Memory B cell (primary cell): ENCODE measurements around the gene LY9.

Experiments used
- ATAC-seq: fragments of 150-1000 bp; cut with Tn5 transposase; 2 replicates; pipeline ENCODE4 v1.10.0; 2021; ENCODE audit warnings: low read depth, mild to moderate bottlenecking, moderate library complexity
- DNase-seq, 2 donors: peaks; one replicate each; pipeline ENCODE4 v3.0.0; 2022; ENCODE audit warnings: low spot score in 2 of 2
- H3K27ac Mint-ChIP-seq: one replicate; pipeline ENCODE4 v1.8.0; 2022; ENCODE audit warnings: mild to moderate bottlenecking, moderate library complexity, mixed read lengths
- H3K27me3 Mint-ChIP-seq: one replicate; pipeline ENCODE4 v1.8.0; 2022; ENCODE audit warnings: mixed read lengths
- H3K36me3 Mint-ChIP-seq: one replicate; pipeline ENCODE4 v1.8.0; 2022; ENCODE audit warnings: mild to moderate bottlenecking, mixed read lengths
- H3K4me1 Mint-ChIP-seq: one replicate; pipeline ENCODE4 v1.8.0; 2022; ENCODE audit warnings: mixed read lengths
- H3K4me3 Mint-ChIP-seq: one replicate; pipeline ENCODE4 v1.8.0; 2022; ENCODE audit warnings: mild to moderate bottlenecking, moderate library complexity, mixed read lengths
- H3K9me3 Mint-ChIP-seq: one replicate; pipeline ENCODE4 v1.8.0; 2022; ENCODE audit warnings: mixed read lengths

LY9 gene

DNA sequence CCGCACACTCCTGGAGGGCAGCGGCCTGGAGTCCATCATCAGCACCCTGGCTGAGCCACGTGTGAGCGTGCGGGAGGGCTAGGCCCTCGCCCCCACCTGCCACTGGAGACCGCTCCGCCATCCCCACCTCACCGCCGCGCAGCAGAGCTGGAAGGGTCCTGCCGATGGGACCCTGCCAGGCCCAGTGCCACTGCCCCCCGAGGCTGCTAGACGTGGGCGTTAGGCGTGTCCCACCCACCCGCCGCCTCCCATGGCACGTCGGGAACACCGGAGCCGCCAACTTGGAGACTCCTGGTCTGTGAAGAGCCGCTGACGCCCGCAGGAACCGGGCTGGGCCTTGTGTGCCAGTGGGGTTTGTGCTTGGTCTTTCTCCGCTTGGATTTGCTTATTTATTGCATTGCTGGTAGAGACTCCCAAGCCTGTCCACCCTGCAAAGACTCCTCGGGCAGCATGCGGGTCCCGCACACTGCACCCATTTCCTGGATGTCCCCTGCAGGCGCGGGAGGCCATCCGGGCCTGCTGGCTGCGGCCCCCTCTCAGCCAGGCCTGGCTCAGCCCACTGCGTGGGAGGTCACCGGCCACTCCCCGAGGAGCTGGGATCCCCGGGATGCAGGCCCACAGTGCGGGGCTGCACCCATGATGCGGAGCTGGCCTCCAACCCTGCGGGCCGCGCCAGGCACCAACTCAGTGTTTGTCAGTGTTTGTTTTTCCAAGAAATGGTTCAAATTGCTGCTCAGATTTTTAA lies 6.0 kb downstream of the LY9 start:
- H3K4me3 Mint-ChIP-seq = no peak overlapping the region
- H3K27ac Mint-ChIP-seq = peak overlapping the region; percentile 77
- H3K9me3 Mint-ChIP-seq = peaks cover 11% of the 10 kb centered on the region
- H3K4me1 Mint-ChIP-seq = peaks cover 66% of the 10 kb centered on the region
- DNase-seq (no peak), ATAC-seq (no peak)
- no peaks in the 10 kb centered on the region for H3K27me3 Mint-ChIP-seq
- peaks cover 61% of the 10 kb centered on the region for H3K36me3 Mint-ChIP-seq

DNA sequence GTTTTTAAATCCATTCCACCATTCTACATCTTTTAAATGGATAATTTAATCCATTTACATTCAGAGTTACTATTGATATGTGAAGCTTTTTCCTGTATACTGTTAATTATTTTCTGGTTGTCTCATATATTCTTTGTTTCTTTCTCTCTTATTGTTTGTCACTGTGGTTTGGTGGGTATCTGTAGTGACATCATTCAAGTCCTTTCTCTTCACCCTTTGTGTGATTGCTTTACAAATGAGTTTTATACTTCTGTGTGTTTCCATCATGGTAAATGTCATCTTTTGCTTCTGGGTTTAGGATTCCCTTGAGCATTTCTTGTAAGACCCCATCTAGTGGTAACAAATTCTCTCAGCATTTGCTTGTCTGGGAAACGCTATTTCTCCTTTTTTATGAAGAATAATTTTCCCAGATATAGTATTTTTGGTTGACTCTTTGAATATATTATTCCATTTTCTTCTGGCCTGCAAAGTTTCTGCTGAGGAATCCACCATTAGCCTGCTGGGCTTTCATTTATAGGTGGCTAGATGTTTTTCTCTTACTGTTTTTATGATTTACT lies 10.2 kb downstream of the LY9 start:
- H3K36me3 Mint-ChIP-seq = peaks cover 64% of the 10 kb centered on the region
- no peak for DNase-seq
- peaks cover 46% of the 10 kb centered on the region for H3K4me1 Mint-ChIP-seq
- peaks cover 13% of the 10 kb centered on the region for H3K9me3 Mint-ChIP-seq
- no peaks in the 10 kb centered on the region for H3K27me3 Mint-ChIP-seq
- no peak overlapping the region for H3K4me3 Mint-ChIP-seq
- H3K27ac Mint-ChIP-seq = peak overlapping the region; percentile 56
- no peak for ATAC-seq

DNA sequence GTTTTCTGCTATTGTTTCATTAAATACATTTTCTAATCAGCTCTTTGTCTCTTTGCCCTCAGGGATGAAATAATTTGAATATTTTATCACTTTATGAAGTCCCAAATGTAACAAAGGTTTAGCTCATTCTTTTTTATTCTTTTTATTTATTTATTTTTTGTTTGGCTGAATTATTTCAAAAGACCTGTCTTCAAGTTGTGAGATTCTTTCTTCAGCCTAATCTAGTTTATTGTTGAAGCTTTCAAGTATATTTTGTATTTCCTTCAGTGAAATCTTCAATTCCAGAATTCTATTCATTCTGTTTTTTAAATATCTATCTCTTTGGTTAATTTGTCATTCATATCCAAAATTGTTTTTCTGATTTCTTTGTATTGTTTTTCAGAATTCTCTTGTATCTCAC lies 10.8 kb downstream of the LY9 start:
- peaks cover 48% of the 10 kb centered on the region for H3K4me1 Mint-ChIP-seq
- H3K36me3 Mint-ChIP-seq = peaks cover 64% of the 10 kb centered on the region
- no peak overlapping the region for H3K4me3 Mint-ChIP-seq
- no peaks in the 10 kb centered on the region for H3K27me3 Mint-ChIP-seq
- peak overlapping the region; percentile 85 for H3K27ac Mint-ChIP-seq
- no peak for DNase-seq
- ATAC-seq = no peak
- H3K9me3 Mint-ChIP-seq = peaks cover 13% of the 10 kb centered on the region

DNA sequence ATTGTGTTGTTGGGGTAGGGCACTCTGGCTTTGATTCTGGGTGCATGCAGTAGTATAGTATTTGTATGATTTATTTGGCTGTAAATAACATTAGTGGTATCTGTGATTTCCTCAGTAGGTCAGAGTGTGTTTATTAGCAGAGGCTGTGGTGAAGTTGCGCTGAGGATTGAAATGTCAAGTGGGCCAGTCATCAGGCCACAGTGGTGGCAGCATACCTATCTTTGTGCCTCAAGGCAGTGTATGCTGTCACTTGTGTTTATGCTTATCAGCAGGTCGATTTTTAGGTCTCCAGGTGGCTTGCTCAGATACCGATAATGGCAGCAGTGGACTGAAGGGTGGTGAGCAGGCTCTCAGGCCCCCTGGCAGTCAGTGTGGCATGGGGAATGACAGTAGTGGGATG lies 11.3 kb downstream of the LY9 start:
- Mint-ChIP-seq H3K9me3 (peaks cover 13% of the 10 kb centered on the region), H3K27ac (peak overlapping the region; percentile 85)

DNA sequence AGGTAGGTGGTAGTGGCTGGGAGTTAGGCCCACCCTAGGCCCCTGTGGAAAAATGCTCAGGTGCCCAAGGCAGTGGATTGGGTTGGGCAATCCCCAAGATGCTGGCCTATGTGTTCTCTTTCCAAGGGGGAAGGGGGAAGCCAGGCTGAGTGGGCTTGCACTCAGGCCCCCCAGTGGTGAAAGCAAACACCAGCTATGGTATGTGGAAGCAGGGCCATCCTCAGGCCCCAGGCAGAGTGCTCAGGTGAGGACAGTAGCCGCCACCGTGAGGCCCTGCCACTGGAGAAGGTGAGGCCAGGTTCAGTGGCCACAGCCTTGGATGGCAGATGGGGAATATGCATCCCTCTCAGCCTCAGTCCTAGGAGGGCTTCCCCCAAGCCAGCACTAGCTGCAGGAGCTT lies 11.8 kb downstream of the LY9 start:
- peaks cover 65% of the 10 kb centered on the region for H3K36me3 Mint-ChIP-seq
- H3K27me3 Mint-ChIP-seq = no peaks in the 10 kb centered on the region
- H3K4me1 Mint-ChIP-seq = peaks cover 50% of the 10 kb centered on the region
- ATAC-seq (no peak), DNase-seq (no peak)
- peak overlapping the region; percentile 85 for H3K27ac Mint-ChIP-seq
- peaks cover 12% of the 10 kb centered on the region for H3K9me3 Mint-ChIP-seq
- no peak overlapping the region for H3K4me3 Mint-ChIP-seq

More for the DNA sequence above, 11.3 kb downstream of the LY9 start:
- DNase-seq = no peak
- no peaks in the 10 kb centered on the region for H3K27me3 Mint-ChIP-seq
- peaks cover 53% of the 10 kb centered on the region for H3K4me1 Mint-ChIP-seq
- H3K36me3 Mint-ChIP-seq = peaks cover 68% of the 10 kb centered on the region
- no peak for ATAC-seq
- H3K4me3 Mint-ChIP-seq = no peak overlapping the region

DNA sequence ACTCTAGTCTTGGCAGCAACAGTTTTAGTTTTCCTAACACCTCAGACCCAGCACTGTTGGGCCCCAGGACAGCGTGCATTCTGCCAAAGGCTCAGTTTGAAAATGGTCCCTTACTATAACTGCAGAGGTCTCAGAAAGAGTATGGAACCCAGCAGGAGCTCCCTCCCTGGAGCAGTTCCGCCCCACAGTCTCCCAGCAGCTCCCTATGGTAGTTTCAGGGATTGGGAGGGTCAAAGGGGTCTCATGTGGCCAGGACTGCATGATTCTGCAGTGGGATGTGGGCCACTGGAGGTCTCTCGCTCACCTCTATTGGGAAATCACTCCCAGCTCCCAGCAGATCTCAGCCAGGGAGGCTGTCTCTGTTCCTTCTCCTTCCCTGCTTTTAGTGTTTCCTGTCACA lies 12.3 kb downstream of the LY9 start:
- peaks cover 12% of the 10 kb centered on the region for H3K9me3 Mint-ChIP-seq
- no peak overlapping the region for H3K27ac Mint-ChIP-seq
- H3K4me1 Mint-ChIP-seq = peaks cover 53% of the 10 kb centered on the region
- no peak for DNase-seq
- no peak for ATAC-seq
- H3K4me3 Mint-ChIP-seq = no peak overlapping the region
- no peaks in the 10 kb centered on the region for H3K27me3 Mint-ChIP-seq
- H3K36me3 Mint-ChIP-seq = peaks cover 66% of the 10 kb centered on the region

DNA sequence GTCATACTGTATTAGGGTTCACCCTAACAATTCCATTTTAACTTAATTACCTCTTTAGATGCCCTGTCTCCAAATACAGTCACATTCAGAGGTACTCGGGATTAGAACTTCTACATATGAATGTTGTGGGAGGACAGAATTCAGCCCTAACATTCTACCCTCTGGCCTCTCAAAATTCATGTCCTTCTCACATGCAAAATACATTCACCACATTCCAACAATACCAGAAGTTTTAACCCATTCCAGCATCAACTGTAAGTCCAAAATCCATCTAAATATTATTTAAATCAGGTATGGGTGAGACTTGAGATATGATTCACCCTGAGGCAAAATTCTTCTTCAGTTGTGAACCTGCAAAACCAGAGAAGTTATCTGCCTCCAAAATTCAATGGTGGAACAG lies 14.5 kb downstream of the LY9 start:
- no peak for ATAC-seq
- H3K9me3 Mint-ChIP-seq = peaks cover 12% of the 10 kb centered on the region
- peak overlapping the region; percentile 56 for H3K27ac Mint-ChIP-seq
- DNase-seq = no peak
- no peaks in the 10 kb centered on the region for H3K27me3 Mint-ChIP-seq
- H3K36me3 Mint-ChIP-seq = peaks cover 62% of the 10 kb centered on the region
- peaks cover 40% of the 10 kb centered on the region for H3K4me1 Mint-ChIP-seq
- H3K4me3 Mint-ChIP-seq = no peak overlapping the region

DNA sequence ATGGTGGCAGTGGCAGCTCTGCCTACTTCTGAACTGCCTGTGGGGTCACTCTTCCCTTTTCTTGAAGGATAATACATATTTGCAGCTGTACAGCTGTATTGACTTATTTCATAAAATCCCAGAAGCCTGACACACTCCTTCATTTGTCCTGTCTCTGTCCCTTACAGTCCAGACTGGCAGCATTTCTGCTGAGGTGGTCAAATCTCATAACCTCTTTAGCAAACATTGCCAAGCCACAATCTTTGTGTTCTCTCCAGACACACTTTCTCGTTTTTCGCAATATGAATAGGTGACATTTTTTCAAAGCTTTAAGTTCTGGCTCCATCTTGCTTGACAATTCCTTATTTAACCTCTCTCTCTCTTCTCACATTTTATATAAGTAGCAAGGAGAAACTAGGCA lies 15.2 kb downstream of the LY9 start:
- Mint-ChIP-seq H3K36me3 (peaks cover 60% of the 10 kb centered on the region), H3K27me3 (no peaks in the 10 kb centered on the region), H3K27ac (peak overlapping the region; percentile 56), H3K4me3 (no peak overlapping the region), H3K4me1 (peaks cover 35% of the 10 kb centered on the region), H3K9me3 (peaks cover 8% of the 10 kb centered on the region)
- DNase-seq (no peak), ATAC-seq (no peak)

DNA sequence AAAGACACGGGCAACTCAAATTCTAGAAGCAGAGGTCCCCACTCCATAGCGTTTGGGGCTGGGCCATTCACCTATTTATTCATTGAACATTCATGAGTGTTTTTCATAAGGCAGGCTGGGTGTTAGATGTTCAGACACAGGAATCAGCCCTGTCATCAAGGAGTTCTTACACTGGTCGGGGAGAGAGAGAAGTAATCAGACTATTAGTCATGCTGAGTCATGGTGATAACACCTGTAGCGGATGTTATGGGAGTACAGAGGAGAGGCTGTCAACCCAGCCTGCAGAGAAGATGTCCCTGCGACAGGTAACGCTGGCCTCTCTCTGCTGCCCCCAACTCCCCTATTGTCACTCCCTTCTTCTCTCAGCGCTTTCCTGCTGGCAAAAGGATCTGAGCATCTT lies 17.2 kb downstream of the LY9 start:
- H3K27ac Mint-ChIP-seq = peak overlapping the region; percentile 68
- H3K4me3 Mint-ChIP-seq = no peak overlapping the region
- DNase-seq (no peak), ATAC-seq (no peak)
- H3K27me3 Mint-ChIP-seq = no peaks in the 10 kb centered on the region
- peaks cover 24% of the 10 kb centered on the region for H3K4me1 Mint-ChIP-seq
- H3K9me3 Mint-ChIP-seq = no peaks in the 10 kb centered on the region
- H3K36me3 Mint-ChIP-seq = peaks cover 47% of the 10 kb centered on the region

DNA sequence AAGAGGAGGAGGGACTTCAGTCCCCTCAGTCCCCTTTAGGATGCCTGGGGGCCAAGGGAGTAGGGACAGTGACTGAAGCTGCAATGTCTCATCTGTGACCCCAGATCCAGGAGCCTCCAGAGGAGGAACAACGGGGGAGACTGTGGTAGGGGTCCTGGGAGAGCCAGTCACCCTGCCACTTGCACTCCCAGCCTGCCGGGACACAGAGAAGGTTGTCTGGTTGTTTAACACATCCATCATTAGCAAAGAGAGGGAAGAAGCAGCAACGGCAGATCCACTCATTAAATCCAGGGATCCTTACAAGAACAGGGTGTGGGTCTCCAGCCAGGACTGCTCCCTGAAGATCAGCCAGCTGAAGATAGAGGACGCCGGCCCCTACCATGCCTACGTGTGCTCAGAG lies 18.3 kb downstream of the LY9 start:
- H3K4me3 Mint-ChIP-seq = no peak overlapping the region
- H3K4me1 Mint-ChIP-seq = peaks cover 24% of the 10 kb centered on the region
- no peaks in the 10 kb centered on the region for H3K9me3 Mint-ChIP-seq
- ATAC-seq = no peak
- H3K36me3 Mint-ChIP-seq = peaks cover 45% of the 10 kb centered on the region
- no peak for DNase-seq
- H3K27me3 Mint-ChIP-seq = no peaks in the 10 kb centered on the region
- H3K27ac Mint-ChIP-seq = peak overlapping the region; percentile 68

DNA sequence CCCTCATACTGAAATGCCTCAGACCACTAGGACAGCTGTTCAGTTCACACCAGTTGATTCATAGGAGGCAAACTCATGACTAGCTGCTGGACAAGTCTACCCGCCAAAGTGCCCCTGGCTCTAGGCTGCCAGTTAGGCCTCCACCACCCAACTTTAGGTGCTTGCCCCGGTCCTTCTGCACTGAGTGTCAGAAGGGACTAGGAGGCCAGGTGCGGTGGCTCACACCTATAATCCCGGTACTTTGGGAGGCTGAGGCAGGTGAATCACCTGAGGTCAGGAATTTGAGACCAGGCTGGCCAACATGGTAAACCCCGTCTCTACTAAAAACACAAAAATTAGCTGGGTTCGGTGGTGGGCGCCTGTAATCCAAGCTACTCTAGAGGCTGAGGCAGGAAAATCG lies 18.9 kb downstream of the LY9 start:
- Mint-ChIP-seq H3K4me3 (no peak overlapping the region), H3K27ac (no peak overlapping the region)

DNA sequence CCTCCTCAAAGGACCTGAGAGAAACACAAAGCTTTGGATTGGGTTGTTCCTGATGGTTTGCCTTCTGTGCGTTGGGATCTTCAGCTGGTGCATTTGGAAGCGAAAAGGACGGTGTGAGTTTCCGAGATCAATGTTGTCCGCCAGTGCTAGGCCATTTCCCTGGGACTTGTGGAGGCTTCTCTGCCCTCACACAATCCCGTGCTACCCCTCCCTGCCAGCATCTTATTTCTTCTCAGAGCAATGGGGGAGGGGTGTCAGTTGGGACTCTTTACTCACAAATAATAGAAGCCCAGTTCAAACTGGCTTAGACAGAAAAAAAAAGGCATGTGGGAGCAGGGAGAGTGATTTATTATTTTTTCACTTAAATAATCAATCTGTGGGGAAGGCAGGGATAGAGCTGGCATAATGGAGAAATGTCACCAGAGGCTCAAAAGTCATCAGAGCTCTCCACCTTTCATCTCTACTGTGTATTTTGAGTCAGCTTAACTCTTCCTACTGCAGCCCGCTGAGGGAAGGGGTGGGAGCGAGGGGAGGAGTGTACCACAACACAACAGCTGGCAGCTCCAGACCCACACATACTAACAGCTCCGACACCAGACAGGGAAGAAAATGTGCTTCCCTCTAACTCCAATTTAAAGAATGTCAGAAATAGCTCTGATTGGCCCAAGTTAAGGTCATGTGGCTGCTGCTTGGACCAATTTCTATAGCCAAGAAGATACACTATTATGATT lies 22.4 kb downstream of the LY9 start:
- H3K4me1 Mint-ChIP-seq = no peaks in the 10 kb centered on the region
- peaks cover 46% of the 10 kb centered on the region for H3K36me3 Mint-ChIP-seq
- H3K27me3 Mint-ChIP-seq = no peaks in the 10 kb centered on the region
- DNase-seq (no peak), ATAC-seq (no peak)
- no peak overlapping the region for H3K4me3 Mint-ChIP-seq
- peak overlapping the region; percentile 88 for H3K27ac Mint-ChIP-seq
- no peaks in the 10 kb centered on the region for H3K9me3 Mint-ChIP-seq

More for the DNA sequence above, 18.9 kb downstream of the LY9 start:
- H3K4me1 Mint-ChIP-seq = peaks cover 22% of the 10 kb centered on the region
- no peaks in the 10 kb centered on the region for H3K27me3 Mint-ChIP-seq
- peaks cover 48% of the 10 kb centered on the region for H3K36me3 Mint-ChIP-seq
- ATAC-seq (no peak), DNase-seq (no peak)
- no peaks in the 10 kb centered on the region for H3K9me3 Mint-ChIP-seq

DNA sequence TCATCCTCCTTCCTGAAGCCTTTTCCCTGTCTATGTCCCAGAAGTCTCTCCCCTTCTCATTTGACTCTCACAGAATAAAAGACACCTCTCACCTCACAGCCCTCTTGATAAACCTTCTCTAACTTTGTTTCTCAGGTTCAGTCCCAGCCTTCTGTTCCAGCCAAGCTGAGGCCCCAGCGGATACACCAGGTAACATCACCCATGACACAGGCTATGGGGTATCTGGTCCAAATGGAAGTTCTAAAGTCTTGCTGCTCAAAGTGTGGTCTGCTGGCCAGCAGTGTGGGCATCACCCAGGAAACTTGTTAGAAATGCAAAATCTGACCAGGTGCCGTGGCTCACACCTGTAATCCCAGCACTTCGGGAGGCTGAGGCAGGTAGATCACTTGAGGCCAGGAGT lies 23.2 kb downstream of the LY9 start:
- no peaks in the 10 kb centered on the region for H3K9me3 Mint-ChIP-seq
- no peak for ATAC-seq
- H3K27ac Mint-ChIP-seq = peak overlapping the region; percentile 88
- no peaks in the 10 kb centered on the region for H3K4me1 Mint-ChIP-seq
- no peak for DNase-seq
- H3K4me3 Mint-ChIP-seq = no peak overlapping the region
- H3K27me3 Mint-ChIP-seq = no peaks in the 10 kb centered on the region
- H3K36me3 Mint-ChIP-seq = peaks cover 40% of the 10 kb centered on the region

DNA sequence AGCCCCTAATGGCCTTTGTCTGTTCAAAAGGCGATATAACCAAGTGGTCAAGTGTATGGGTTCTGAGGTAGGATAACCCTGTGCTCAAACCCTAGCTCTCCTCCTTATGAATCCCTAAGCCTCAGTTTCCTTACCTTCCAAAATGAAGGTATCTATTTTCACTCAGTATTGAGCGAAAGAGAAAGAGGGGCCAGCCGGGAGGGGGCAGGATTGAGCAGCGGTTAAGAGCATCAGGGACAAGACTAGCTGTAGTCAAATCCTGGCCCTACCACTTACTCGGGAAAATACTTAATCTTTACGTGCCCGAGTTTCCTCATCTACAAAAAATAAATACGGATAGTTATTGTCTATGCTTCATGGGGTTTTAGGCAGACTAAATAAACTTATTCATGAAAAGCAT lies 25.7 kb downstream of the LY9 start:
- H3K9me3 Mint-ChIP-seq = no peaks in the 10 kb centered on the region
- ATAC-seq = no peak
- no peaks in the 10 kb centered on the region for H3K27me3 Mint-ChIP-seq
- H3K4me3 Mint-ChIP-seq = no peak overlapping the region
- DNase-seq = no peak
- no peaks in the 10 kb centered on the region for H3K4me1 Mint-ChIP-seq
- H3K27ac Mint-ChIP-seq = no peak overlapping the region
- peaks cover 35% of the 10 kb centered on the region for H3K36me3 Mint-ChIP-seq
